ENCODE measurements around the gene C19orf67.

C19orf67 gene

DNA sequence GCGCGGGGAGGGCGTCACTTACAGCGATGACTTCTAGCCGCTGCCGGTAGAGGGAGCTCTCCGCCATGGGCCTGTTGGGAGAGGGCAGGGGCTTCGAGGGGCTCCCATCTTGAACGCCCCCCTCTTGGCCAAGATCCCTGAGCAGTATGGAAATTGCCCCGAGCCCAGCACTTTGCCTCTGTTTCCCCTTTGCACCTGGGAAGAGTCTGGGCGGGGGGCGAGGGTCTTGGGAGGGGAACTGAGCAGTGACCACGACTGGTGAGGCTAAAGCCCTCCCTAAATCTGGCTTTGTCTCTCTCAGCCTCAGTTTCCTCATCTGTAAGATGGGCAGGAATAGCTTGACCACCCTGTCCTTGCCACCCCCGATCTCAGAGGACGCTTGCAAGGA lies 26.5 kb downstream of the C19orf67 start:
- TF ChIP-seq CTCF (IDR thresholded peaks at IDR 0.05; ENCODE audit: low read depth, low read length) = peak; percentile 84
- Histone ChIP-seq H3K27ac (no peak overlapping the region), H3K9me3 (ENCODE audit: severe bottlenecking) (no peaks in the 10 kb centered on the region), H3K27me3 (ENCODE audit: insufficient read depth, low read depth, severe bottlenecking) (no peaks in the 10 kb centered on the region), H3K4me3 (ENCODE audit: low read depth, low read length) (no peak overlapping the region), H3K36me3 (no peaks in the 10 kb centered on the region)
- peak; percentile 39 for DNase-seq

DNA sequence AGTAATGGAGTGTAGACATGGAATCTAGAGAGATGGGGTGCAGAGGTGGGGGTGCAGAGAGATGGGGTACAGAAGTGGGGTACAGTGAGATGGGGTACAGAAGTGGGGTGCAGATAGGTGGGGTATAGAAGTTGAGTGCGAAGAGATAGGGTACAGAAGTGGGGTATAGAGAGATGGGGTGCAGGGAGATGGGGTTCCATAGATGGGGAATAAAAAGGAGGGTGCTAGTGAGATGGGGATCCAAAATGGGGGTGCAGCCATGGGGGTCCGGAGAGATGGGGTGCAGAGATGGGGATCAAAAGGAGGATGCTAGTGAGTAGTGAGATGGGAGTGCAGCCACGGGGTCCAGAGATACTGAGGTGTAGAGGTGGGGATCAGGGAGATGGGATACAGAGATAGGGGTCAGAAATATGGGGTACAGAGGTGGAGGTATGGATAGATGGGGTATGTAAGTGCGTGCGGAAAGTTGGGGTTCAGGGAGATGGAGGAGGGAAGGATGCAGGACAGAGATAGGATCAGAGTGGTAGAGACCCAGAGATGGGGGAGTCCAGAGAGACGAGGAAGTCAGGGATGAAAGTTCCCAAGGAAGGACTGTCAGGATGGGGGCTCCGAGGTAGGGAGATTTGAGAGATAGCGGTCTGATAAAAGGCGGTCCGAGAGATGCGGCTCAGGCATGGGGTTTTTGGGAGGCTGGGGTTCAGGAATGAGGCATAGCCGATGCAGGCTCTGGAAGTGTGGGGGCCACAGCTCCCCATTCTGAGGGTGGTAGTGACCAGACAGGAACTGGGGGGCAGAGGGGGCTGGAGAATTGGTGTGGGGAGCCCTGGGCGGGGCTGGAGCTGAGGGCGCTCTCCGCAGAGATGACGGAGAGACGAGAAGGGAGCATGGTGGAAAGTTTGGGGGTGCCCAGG lies 27.1 kb downstream of the C19orf67 start:
- no peak for DNase-seq
- Histone ChIP-seq H3K27ac (no peak overlapping the region), H3K9me3 (ENCODE audit: severe bottlenecking) (no peaks in the 10 kb centered on the region), H3K36me3 (no peaks in the 10 kb centered on the region), H3K27me3 (ENCODE audit: insufficient read depth, low read depth, severe bottlenecking) (no peaks in the 10 kb centered on the region), H3K4me3 (ENCODE audit: low read depth, low read length) (peak overlapping the region; percentile 48)
- TF ChIP-seq CTCF (IDR thresholded peaks at IDR 0.05; ENCODE audit: low read depth, low read length) = no peak

GRCh38 chr19:14056741-14057356 lies 28.7 kb downstream of the C19orf67 start:
- no peaks in the 10 kb centered on the region for H3K9me3 ChIP-seq (ENCODE audit: severe bottlenecking)
- H3K27ac ChIP-seq = no peak overlapping the region
- H3K36me3 ChIP-seq = no peaks in the 10 kb centered on the region
- DNase-seq = no peak
- TF ChIP-seq CTCF (IDR thresholded peaks at IDR 0.05; ENCODE audit: low read depth, low read length) = no peak
- H3K27me3 ChIP-seq (ENCODE audit: insufficient read depth, low read depth, severe bottlenecking) = no peaks in the 10 kb centered on the region
- peak overlapping the region; percentile 31 for H3K4me3 ChIP-seq (ENCODE audit: low read depth, low read length)

GRCh38 chr19:14056069-14056666 lies 29.4 kb downstream of the C19orf67 start:
- H3K36me3 ChIP-seq = no peaks in the 10 kb centered on the region
- H3K9me3 ChIP-seq (ENCODE audit: severe bottlenecking) = no peaks in the 10 kb centered on the region
- no peak overlapping the region for H3K27ac ChIP-seq
- H3K4me3 ChIP-seq (ENCODE audit: low read depth, low read length) = no peak overlapping the region
- no peak for TF ChIP-seq CTCF (IDR thresholded peaks at IDR 0.05; ENCODE audit: low read depth, low read length)
- H3K27me3 ChIP-seq (ENCODE audit: insufficient read depth, low read depth, severe bottlenecking) = no peaks in the 10 kb centered on the region
- no peak for DNase-seq

GRCh38 chr19:14055396-14055795 lies 30.2 kb downstream of the C19orf67 start:
- no peak overlapping the region for H3K27ac ChIP-seq
- no peak overlapping the region for H3K4me3 ChIP-seq (ENCODE audit: low read depth, low read length)
- DNase-seq = no peak
- no peaks in the 10 kb centered on the region for H3K9me3 ChIP-seq (ENCODE audit: severe bottlenecking)
- TF ChIP-seq CTCF (IDR thresholded peaks at IDR 0.05; ENCODE audit: low read depth, low read length) = no peak
- no peaks in the 10 kb centered on the region for H3K36me3 ChIP-seq
- H3K27me3 ChIP-seq (ENCODE audit: insufficient read depth, low read depth, severe bottlenecking) = no peaks in the 10 kb centered on the region
